T follicular helper cell (primary cell): ENCODE measurements around the gene OOSP1.
"Not testable (repeated sequence)": the region's sequence is repeated elsewhere in the genome, so short reads cannot be mapped to it uniquely, and the experiment has no call there.

ENCODE experiments used
- DNase-seq: peaks from one replicate; pipeline ENCODE4 v3.0.0-alpha.2; 2020; ENCODE audit warnings: low read depth

Gene OOSP1

DNA sequence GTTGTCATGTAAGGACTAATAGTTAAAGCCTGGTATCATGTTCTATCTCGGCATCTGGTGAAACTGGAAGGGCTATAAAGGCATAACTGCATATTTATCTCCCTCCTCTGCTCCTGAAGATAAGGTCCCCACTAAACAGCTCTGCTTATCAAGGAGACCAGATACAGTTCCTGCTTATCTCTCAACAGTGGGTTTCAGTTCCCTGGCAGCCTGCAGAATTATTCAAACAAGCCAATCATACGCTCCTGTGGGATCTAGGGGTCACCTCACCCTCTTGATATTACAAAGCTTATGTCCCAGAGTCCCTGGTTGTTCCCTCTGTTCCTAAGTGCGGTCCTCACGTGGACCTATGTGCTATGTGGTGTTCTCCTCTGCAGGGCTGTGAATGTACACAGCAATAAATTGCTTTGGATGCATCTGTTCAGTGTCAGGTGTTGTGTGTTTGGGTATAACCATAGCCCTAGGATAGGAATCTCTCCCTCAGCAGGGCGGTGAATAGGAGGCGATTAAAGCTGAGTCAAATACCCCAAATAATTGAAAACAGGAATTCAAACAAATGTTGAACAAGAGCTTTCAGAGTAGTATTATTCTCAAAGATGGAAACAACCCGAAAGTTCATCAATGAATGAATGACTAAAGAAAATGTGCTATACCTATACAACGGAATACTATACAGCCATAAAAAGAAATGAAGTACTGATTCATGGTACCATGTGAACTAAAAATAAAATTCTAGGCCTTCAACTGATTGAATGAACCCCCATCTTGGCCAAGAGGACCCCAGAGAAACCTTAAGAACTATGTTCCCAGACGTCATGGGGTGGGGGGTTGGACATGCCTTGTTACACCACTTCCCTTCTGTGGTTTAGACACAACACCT is 22.5 kb downstream of the OOSP1 start:
- DNase-seq: no peak

DNA sequence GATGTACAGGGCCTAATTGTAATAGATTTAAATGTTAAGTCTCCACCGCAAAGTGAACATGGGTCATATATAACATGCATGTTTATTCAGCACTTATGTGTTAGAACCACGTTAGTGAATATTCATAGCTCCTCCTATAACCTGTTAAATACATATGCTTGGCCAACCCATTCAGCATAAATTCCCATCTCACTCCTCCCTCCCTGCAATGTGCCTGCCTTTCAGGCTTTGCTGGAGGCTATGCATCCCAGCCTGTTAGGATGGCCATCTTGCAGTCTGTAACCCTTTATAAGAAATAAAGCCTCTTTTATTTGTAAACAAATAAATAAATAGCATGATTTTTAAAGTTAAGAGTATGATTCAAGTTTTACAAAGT is 23.9 kb downstream of the OOSP1 start:
- no peak for DNase-seq

- DNase-seq: no peak
Observed at GRCh38 chr11:59963733-59964132, 25.5 kb downstream of the OOSP1 start, which contains the start of gene OOSP4A. Gene OOSP4A (plus strand): TSS chr11:59964033. CDS start chr11:59964033, 0 bp downstream.

DNA sequence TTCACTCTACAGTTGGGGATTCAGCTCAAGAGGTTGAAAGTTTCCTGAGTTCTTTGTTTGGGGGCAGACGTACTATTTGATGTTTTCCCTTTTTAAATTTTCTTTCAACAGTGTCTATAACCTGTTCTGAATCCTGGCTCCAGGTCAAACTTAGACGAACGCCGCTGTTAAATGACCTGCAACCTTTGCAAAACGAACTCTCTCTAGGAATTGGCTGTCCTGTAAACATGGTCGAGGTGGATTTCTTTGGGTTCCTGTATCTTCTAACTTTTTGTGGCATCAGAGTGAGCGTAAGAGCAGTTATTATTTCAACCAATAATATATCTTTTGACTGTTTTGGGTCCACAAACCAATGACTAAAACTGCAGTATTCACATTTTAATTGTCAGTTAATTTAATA is 27.2 kb downstream of the OOSP1 start:
- DNase-seq: no peak

DNA sequence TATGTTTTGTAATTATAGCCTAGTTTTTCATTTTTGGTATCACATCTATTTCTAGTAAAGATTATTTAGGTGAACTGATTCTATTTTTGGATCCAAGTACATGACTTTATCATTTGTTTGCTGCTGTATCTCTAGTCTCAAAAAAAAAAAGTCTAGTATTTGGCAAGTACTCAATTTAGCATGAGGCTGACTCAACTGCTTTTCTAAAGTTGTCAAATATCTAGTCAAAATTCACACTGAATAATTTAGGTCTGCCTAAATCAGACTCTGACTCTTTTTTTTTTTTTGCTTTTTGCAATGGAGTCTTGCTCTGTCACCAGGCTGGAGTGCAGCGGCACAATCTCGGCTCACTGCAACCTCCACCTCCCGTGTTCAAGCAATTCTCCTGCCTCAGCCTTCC is 28.0 kb downstream of the OOSP1 start:
- DNase-seq: no peak

GRCh38 chr11:59967677-59968394 is 29.6 kb downstream of the OOSP1 start:
- no peak for DNase-seq

GRCh38 chr11:59968395-59968783 is 30.2 kb downstream of the OOSP1 start:
- no peak for DNase-seq

DNA sequence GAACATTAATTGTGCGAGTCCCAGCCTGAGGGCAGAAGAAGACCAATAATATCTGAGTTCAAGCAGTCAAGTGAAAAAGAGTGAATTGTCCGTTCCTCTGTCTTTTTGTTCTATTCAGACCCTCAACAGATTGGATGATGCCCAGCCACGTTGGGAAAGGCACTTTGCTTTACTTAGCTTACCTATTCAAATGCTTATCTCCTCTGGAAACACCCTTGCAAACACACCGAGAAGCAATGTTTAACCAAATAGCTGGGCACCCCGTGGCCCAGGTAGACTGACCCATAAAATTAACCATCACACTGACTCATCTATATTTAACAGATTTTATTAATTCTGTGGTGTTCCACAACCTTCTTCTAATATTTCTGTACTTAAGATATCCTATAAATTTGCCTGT is 34.9 kb downstream of the OOSP1 start:
- DNase-seq: no peak

DNA sequence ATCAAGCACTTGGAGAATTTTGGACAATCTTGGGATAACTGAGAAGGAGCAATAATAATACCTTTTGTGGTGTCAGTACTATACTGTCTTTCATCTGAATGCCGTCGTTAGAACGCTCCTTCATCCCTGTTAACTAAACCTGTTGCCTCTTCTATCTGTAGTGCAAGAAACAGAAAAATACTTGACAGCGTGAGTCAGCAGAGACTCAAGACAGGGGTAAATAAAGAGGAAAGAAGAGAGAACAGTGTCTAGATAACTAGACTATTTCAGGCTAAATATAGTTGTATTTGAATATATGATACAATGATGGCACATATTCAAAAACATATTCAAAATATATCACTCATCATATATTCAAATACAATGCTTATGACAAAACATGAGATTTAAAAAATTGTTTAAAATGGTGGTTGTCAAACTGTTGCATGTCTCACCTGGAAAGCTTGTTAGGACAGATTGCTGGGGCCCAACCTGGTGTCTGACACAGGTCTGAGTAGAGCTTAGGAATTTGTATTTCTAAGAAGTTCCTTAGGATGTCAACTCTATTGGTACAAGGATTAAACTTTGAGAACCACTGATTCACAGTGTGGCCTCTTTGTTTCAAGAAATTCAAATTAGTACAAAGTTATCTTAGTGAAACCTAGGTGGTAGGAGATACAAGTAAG is 43.0 kb downstream of the OOSP1 start:
- DNase-seq: no peak

GRCh38 chr11:59982037-59982436 is 43.8 kb downstream of the OOSP1 start:
- not testable (repeated sequence) for DNase-seq

- DNase-seq: no peak
Observed at GRCh38 chr11:59983212-59983611, 45.0 kb downstream of the OOSP1 start.

DNA sequence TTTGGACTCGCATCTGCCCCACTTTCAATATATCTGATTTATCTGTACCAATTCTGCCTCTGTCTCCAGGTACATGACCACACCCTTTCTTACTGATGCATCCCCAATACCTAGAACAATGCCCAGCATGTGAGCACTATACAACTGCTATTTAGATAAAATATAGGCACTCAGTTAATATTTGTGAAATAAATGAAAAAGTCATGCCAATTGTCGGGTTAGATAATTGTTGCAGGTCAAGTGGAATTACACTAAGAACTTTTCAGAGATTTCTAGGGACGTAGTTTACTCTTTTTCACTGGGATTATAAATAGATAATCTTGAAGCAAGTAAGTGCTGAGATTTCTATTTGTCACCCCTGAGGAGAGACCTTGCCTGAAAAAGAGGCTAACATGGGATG is 46.1 kb downstream of the OOSP1 start:
- DNase-seq: no peak

DNA sequence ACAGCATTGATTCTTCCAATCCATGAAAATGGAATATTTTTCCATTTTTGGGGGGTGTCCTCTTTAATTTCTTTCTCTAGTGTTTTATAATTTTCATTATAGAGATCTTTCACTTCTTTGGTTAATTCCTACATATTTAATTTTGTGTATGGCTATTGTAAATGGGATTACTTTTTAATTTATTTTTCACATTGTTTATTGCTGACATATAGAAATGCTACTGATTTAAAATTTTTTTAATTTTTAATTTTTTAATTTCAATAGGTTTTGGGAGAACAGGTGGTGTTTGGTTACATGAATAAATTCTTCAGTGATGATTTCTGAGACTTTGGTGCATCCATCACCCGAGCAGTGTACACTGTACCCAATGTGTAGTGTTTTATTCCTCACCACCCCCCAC is 52.2 kb downstream of the OOSP1 start:
- no peak for DNase-seq

GRCh38 chr11:59992425-59992824 is 54.2 kb downstream of the OOSP1 start:
- no peak for DNase-seq

DNA sequence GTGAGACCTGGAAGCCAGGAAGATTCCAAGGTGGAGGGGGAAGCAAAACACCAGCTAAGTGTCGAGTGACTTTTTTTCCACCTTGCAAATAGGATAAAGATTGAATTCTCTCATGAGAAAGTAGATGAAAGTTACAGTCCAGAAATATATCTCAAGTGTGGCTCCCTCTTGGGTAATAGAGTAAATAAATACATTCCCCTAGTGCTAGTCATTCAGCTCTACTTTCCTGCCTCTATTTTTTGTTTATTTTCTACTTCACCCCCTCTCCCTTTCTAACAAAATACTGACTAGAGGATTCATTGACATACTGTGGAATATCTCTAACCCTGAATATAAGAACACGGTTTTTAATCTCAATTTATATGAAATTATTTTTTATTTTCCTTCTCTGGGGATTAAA is 59.6 kb downstream of the OOSP1 start:
- DNase-seq: no peak

- no peak for DNase-seq
Observed at GRCh38 chr11:59999691-60000090, 61.5 kb downstream of the OOSP1 start.

DNA sequence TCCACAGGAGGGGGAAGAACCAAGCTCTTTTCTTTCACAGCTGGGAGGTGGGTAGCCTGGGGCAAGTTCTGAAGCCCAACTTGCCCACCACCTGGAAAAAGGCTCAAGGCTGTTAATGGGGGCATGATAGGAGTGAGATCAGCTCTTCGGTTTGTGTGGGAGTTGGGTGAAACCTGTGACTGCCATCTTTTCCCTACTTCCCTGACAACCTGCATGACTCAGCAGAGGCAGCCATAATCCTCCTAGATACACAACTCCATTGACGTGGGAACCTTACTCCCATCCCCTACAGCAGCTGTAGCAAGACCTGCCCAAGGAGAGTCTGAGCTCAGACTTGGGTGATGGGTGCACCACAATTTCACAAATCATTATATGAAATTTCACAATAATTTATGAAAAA is 65.5 kb downstream of the OOSP1 start:
- no peak for DNase-seq

DNA sequence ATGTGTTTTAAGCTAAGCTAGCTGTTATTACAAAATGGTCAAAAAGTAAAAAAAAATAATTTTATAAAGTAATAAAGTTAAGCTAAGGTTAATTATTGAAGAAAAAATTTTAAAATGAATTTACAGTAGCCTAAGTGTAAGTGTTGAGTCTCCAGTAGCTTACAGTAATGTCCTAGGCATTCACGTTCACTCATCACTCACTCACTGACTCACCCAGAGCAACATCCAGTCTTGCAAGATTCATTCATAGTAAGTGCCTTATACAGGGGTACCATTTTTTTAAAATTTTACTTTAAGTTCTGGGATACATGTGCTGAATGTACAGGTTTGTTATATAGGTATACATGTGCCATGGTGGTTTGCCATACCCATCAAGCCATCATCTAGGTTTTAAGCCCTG is 67.1 kb downstream of the OOSP1 start:
- DNase-seq: no peak
